ENCODE data around the gene HBZ. TPM values are rescaled to one million over a fixed set of nuclear protein-coding genes. Genes with fewer than 3 reads are reported as not detected.
A peak's percentile ranks its signal among the peaks of the same experiment; 100 is the strongest.
"Not testable (repeated sequence)": the region's sequence is repeated elsewhere in the genome, so short reads cannot be mapped to it uniquely, and the experiment has no call there.

Gene HBZ
- total RNA-seq (2014; rRNA removed; shearing (Covaris generic)) = not detected in 2 replicates
- not detected in 2 replicates for polyA plus RNA-seq (2015; cell fraction: cytosol; rRNA removed)
- not detected in 2 replicates for polyA plus RNA-seq (2015; cell fraction: nucleus; rRNA removed)

- DNase-seq (ENCODE audit: low read depth, low spot score) = no peak
- in situ Hi-C loops (cut with HindIII; ENCODE audit: low pct_unique_long_range_greater_than_20kb, low sequenced_read_pairs) = no loop called here
These were observed at the start of gene HBZ for GRCh38 chr16:152141-153128. TSS of gene HBZ (plus strand) at chr16:152644. CDS start at chr16:152910, 266 bp downstream.

DNA sequence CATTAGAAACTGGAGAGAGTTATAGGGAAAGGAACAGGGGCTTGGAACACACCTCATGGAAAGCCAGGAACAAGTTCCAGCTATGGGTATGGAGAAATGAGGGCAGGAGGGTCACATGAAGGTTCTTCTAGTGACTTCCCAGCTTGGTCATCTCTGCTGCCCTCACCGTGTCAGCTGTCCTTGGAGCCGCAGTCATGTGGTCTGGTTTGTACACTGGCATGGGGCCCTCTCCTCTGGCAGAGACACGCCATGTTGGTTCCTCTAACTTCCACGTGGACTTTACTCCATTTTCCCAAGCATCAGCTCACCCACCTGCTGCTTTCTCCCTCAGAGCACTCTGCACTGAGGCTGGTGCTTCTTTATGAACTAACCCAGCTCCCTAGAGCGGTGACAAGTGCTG lies 48.1 kb upstream of the HBZ start:
- in situ Hi-C loops (cut with HindIII; ENCODE audit: low pct_unique_long_range_greater_than_20kb, low sequenced_read_pairs) = no loop called here
- no peak for DNase-seq (ENCODE audit: low read depth, low spot score)

GRCh38 chr16:104928-105327 lies 47.5 kb upstream of the HBZ start:
- DNase-seq (ENCODE audit: low read depth, low spot score) = no peak
- in situ Hi-C loops (cut with HindIII; ENCODE audit: low pct_unique_long_range_greater_than_20kb, low sequenced_read_pairs) = no loop called here

- in situ Hi-C loops (cut with HindIII; ENCODE audit: low pct_unique_long_range_greater_than_20kb, low sequenced_read_pairs) = no loop called here
These were observed 46.9 kb upstream of the HBZ start for GRCh38 chr16:105521-105920.

GRCh38 chr16:106623-107324 lies 45.7 kb upstream of the HBZ start:
- peak; percentile 76 for DNase-seq (ENCODE audit: low read depth, low spot score)
- in situ Hi-C loops (cut with HindIII; ENCODE audit: low pct_unique_long_range_greater_than_20kb, low sequenced_read_pairs) = no loop called here

More at GRCh38 chr16:105521-105920, 46.9 kb upstream of the HBZ start:
- DNase-seq (ENCODE audit: low read depth, low spot score) = no peak

DNA sequence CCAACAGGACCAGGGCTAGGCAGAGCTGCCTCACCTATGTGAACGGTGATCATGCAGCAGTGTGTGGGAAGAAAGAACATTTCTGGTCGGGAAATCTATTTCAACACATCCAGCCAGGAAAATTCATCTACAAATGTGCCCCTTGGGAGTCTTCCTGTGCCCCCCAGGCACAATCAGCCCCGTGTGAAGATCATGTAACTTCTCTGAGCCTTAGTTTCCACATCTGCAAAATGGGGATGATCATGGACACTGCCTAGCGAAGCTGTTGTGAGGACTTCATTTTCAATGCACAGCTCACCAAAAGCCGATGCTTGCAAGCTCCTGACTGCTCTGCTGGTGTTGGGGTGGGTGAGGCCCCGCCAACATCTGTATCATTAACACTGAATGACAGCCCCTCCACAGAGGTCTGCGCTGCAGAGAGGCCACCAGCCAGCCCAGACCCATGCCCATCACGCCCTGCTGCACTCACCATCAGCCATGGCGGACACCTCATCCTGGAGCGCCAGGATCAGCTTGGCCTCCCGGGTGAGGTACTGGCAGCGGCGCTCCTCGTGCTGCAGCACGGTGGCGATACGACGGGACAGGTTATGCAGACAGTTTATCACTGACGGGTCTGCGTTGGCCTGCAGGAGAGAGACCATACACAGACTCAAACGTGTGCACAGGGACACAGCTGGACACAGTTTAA lies 40.1 kb upstream of the HBZ start:
- in situ Hi-C loops (cut with HindIII; ENCODE audit: low pct_unique_long_range_greater_than_20kb, low sequenced_read_pairs) = no loop called here
- no peak for DNase-seq (ENCODE audit: low read depth, low spot score)

- DNase-seq (ENCODE audit: low read depth, low spot score) = no peak
- in situ Hi-C loops (cut with HindIII; ENCODE audit: low pct_unique_long_range_greater_than_20kb, low sequenced_read_pairs) = no loop called here
These were observed 38.1 kb upstream of the HBZ start for GRCh38 chr16:114327-114726.

GRCh38 chr16:116015-116414 lies 36.4 kb upstream of the HBZ start:
- in situ Hi-C loops (cut with HindIII; ENCODE audit: low pct_unique_long_range_greater_than_20kb, low sequenced_read_pairs) = no loop called here
- no peak for DNase-seq (ENCODE audit: low read depth, low spot score)

- in situ Hi-C loops (cut with HindIII; ENCODE audit: low pct_unique_long_range_greater_than_20kb, low sequenced_read_pairs) = no loop called here
These were observed 34.8 kb upstream of the HBZ start for GRCh38 chr16:117379-118365.

DNA sequence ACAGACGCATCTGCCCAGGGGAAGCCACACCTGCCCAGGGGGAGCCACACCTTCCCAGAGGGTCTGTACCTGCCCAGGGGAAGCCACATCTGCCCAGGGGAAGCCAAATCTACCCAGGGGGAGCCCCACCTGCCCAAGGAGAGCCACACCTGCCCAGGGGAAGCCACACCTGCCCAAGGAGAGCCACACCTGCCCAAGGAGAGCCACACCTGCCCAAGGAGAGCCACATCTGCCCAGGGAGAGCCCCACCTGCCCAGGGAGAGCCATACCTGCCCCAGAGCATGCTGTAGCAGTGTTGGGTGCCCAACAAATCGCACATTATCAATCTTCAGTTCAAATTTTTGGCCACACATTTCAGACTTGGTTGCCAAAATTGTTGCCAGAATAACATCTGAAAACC lies 33.6 kb upstream of the HBZ start:
- DNase-seq (ENCODE audit: low read depth, low spot score) = no peak
- in situ Hi-C loops (cut with HindIII; ENCODE audit: low pct_unique_long_range_greater_than_20kb, low sequenced_read_pairs) = no loop called here

More at GRCh38 chr16:117379-118365, 34.8 kb upstream of the HBZ start:
- DNase-seq (ENCODE audit: low read depth, low spot score) = peak; percentile 74

DNA sequence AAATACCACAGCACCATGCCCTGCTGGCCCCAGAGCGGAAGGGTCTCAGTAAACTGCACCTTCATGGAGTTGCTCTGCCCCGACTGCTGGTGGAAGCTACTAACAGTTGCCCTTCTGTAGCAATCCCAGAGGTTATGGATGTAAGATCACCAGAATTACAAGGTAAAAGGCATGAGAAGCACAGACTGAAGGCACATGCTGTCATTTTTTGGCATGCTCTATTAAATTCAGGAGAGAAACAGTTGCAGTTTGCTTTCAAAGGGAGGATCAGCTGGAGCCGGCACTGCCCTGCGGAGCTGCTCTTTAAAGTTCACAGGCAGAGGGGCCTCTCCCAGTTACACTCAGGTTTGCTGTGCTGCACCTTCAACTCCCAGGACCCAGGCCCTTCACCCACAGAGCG lies 33.1 kb upstream of the HBZ start:
- in situ Hi-C loops (cut with HindIII; ENCODE audit: low pct_unique_long_range_greater_than_20kb, low sequenced_read_pairs) = no loop called here
- no peak for DNase-seq (ENCODE audit: low read depth, low spot score)

DNA sequence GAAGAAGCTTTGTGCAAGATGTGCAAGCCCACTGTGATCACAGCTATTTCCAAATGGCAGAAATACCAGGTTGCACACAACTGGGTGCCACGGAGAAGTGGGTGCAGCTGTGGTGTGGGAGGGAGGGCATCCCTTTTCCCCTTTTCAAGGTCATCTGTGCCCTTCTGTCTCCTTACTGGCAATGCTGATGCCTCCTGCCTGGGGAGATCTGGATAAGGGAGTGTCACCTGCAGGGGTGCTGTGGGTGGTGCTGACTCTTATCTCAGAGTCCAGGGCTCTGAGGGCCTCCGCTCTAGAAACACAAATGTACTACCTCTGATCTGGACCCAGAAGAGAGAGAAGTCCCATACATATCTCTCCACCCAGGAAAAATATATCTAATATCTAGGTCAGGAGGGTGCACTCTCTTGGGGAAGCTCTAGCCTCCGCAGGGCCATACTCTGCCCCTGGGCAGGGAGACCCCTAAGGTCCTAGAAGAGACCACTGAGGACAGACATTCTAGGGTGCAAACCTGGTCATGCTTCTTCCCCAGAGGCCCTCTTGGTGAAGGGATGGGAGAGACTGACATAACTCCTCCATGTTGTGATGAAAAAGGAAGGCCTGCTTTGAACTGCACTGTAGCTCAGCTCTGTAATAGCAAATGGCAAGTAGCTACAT lies 32.5 kb upstream of the HBZ start:
- no peak for DNase-seq (ENCODE audit: low read depth, low spot score)
- in situ Hi-C loops (cut with HindIII; ENCODE audit: low pct_unique_long_range_greater_than_20kb, low sequenced_read_pairs) = no loop called here

GRCh38 chr16:120756-121155 lies 31.7 kb upstream of the HBZ start:
- DNase-seq (ENCODE audit: low read depth, low spot score) = no peak
- in situ Hi-C loops (cut with HindIII; ENCODE audit: low pct_unique_long_range_greater_than_20kb, low sequenced_read_pairs) = no loop called here

GRCh38 chr16:122361-122760 lies 30.1 kb upstream of the HBZ start:
- DNase-seq (ENCODE audit: low read depth, low spot score) = no peak
- in situ Hi-C loops (cut with HindIII; ENCODE audit: low pct_unique_long_range_greater_than_20kb, low sequenced_read_pairs) = no loop called here

DNA sequence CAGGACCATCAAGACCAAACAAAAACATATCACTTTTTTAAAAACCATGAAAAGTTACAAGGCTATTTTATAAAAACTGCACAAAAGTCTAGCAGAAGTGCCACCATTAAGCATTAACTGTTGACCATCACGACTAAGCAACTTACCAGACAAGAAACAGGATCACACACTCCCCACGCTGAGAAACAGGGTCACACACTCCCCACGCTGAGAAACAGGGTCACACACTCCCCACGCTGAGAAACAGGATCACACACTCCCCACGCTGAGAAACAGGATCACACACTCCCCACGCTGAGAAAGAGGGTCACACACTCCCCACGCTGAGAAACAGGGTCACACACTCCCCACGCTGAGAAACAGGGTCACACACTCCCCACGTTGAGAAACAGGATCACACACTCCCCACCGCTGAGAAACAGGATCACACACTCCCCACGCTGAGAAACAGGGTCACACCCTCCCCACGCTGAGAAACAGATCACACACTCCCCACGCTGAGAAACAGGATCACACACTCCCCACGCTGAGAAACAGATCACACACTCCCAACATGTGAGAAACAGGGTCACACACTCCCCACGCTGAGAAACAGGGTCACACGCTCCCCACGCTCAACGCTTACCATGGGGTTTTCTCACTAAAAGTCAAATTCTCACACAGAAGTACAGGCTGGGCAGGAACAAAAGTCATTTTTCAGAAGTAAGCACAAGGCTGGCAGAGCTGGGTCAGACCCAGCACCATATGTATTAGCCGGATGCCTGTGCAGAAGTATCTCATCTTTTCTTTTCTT lies 28.7 kb upstream of the HBZ start:
- in situ Hi-C loops (cut with HindIII; ENCODE audit: low pct_unique_long_range_greater_than_20kb, low sequenced_read_pairs); DNase-seq (ENCODE audit: low read depth, low spot score): not testable (repeated sequence)

DNA sequence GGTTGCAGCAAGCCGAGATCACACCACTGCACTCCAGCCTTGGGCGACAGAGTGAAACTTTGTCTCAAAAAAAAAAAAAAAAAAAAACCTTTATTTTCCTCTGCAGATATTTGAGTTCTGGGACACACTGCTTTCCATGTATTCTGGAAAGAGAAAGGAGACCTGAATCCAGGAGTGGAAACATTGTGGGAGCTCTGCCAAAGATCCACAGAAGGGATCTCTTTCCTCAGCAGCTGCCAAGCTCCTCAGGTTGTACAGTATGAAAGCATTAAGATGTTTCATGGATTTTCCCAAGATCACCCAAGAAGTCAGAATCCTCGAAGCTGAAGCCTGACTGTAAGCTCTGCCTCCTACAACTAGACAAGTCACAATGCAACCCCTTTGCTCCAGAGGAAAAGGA lies 27.4 kb upstream of the HBZ start:
- in situ Hi-C loops (cut with HindIII; ENCODE audit: low pct_unique_long_range_greater_than_20kb, low sequenced_read_pairs) = no loop called here

More for the DNA sequence above, 27.4 kb upstream of the HBZ start:
- no peak for DNase-seq (ENCODE audit: low read depth, low spot score)
